SW480 (cell line): ENCODE data around the gene NSL1.
"Not testable (repeated sequence)": the region's sequence is repeated elsewhere in the genome, so short reads cannot be mapped to it uniquely, and the experiment has no call there.

Experiments
- DNase-seq: peaks from one replicate; pipeline ENCODE4 v3.0.0-alpha.2; 2016; ENCODE audit warnings: low spot score

The NSL1 gene

DNA sequence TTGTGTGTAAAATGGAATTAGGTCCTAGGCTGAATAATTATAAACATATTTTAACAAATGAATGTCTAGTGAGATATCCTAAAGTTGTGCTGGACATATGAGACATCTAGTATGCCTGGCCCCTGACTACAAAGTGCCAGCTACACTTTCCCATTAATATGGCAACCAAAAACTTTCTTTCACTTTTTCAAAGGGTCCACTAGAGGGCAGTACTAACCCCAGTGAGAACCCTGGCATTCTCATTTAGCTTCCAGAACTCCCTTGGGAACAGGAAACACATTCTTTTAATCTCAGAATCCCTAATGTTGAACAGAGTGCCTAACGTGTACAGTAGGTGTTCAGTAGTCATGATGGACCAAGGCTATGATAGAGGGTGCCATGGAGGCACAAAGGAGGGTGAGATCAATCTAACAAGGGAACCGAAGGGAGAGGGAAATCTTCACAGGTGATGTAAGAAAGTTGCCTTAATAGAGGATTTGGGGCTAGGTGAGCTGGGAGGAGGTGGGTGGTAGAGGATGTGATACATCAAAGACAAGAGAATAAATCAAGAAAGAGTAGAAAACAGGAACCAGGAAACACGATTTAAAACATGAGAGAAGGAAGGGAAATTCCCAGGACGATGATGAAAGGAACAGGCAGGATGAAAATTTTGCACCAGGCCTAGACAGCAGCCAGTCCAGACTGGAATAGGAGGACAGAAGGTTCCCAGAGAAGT is 41.6 kb downstream of the NSL1 start:
- DNase-seq: peak; percentile 59

DNA sequence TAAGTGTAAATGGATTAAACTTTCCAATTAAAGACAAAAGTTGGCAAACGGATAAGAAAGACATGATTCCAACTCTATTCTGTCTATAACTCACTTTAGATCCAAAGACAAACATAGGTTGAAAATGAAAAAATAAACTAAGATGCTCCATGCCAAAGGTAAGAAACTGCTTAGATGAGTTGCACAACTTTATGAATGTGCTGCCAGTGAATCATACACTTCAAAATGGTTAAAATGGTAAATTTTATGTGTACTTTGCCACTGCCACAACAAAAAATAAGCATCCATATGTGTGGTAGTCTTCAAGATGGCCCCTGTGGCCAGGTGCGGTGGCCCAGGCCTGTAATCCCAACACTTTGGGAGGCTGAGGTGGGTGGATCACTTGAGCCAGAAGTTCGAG is 45.0 kb downstream of the NSL1 start:
- DNase-seq: no peak

DNA sequence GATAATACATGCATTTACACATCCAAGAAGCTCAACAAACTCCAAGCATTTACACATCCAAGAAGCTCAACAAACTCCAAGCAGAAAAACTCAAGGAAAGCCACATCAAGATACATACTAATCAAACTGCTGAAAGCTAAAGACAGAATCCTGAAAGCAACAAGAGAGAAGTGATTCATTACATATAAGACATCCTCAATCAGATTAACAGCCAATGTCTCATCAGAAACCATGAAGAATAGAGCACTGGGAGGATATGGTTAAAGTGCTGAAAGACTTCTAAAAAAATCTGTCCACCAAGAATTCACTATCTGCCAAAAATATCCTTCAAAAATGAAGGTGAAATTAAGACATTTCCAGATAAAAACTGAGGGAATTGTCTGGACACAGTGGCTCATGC is 46.3 kb downstream of the NSL1 start:
- DNase-seq: no peak

DNA sequence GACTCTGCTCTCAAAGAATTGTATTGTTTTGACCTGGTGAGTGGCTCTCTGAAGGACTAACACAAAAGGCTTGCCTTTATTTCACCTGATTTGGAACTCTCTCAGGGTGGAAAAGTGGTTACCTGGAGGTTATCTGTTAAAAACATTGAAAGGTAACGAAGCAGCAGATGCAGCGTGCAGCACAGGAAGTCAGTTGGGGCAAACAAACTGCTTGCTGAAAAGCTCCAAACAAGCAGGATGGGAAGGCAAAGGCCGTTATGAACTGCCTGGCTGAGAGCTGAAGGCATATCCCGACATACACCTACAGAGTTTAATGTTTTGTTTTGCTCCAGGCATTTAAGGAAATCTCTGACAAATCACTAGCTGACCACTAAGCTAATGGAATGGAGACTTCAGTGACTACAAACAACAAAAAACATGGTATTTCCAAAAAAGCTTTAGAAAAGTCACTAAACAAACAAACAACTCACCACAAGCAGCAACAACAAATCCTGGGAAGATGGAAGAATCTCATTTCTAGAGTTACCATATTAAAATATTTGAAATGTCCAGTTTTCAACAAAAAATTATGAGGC is 47.6 kb downstream of the NSL1 start:
- no peak for DNase-seq

DNA sequence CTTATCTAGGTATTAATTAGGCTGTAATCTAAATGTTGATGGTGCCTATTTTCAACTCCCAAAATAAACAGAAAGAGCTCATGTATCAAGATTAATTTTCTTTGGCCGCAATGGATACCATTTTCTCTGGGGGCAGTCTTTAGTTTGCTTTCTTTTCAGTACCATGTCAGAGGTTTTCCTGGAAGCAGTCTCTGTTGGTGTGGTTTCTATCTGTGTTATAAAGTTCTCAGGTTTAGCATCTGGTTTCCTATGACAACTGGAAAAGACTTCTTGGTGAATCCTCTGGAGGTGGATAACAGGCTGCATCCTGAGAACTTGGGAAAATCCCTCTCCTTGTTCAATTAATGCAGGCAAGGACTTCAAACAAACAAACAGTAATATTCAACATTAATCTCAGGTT is 53.2 kb downstream of the NSL1 start:
- no peak for DNase-seq

DNA sequence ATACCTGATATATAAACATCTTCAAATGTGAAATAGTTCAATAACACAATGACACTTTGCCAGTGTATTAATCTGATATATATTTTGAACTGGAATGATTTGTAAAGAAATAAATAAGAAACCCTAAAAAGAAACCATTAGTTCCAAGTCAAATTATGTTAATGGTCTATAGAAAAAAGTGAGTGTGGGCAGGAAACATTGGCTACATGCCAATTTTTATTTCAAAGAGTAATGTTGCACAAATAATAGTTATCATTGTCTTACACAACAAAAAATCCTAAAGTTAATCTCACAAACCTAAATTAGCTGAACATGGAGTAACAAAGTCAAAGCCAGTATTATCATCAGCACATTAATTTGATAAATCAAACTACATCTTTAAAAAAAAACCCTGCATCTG is 54.0 kb downstream of the NSL1 start:
- no peak for DNase-seq

DNA sequence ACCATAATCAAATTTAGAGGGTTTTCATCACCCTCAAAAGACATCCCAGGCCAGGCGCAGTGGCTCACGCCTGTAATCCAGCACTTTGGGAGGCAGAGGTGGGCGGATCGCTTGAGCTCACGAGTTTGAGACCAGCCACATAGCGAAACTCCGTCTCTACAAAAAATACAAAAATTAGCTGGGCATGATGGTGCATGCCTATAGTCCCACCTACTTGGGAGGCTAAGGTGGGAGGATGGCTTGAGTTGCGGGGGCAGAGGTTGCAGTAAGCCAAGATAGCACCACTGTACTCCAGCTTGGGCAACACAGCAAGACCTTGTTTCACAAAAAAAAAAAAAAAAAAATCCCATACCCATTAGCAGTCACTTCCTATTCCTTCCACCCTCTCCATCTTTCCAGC is 58.5 kb downstream of the NSL1 start:
- DNase-seq: no peak

DNA sequence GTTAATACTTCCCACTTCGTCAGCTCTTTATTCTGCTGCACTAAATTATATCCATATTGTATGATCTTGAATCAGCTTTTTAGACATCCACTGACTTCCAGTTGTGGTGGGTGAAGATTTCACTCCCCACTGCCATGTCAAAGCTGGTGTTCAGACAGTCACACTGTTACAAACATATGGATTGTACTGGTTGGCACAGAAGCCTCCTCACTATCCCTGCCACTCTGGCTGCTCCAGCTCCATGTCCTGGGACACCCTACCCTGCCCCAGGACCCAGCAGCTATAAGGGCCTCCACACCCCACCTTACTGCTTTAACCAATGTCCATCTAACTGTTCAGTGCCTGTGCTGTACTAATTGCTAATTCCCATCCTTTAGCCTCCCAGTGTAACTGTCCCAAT is 59.9 kb downstream of the NSL1 start:
- no peak for DNase-seq

DNA sequence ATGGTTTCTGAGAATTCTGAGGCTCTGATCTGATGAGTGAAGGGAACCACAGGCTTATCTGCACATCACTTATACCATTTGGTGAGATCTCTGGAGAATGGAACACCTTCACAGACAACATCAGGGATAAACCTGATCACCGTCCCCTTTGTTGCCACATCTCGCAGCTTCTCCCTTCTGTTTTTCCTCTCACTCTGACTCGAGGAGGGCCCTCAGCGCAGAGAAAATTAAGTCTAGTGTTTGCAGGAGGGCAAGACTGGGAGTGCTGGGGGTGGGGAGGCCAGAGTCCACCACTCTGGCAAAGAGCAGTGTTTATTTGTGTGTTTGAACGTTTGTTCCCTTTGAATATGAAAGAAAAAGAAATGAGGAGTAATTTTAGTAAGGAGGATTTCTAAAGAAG is 63.0 kb downstream of the NSL1 start:
- no peak for DNase-seq

DNA sequence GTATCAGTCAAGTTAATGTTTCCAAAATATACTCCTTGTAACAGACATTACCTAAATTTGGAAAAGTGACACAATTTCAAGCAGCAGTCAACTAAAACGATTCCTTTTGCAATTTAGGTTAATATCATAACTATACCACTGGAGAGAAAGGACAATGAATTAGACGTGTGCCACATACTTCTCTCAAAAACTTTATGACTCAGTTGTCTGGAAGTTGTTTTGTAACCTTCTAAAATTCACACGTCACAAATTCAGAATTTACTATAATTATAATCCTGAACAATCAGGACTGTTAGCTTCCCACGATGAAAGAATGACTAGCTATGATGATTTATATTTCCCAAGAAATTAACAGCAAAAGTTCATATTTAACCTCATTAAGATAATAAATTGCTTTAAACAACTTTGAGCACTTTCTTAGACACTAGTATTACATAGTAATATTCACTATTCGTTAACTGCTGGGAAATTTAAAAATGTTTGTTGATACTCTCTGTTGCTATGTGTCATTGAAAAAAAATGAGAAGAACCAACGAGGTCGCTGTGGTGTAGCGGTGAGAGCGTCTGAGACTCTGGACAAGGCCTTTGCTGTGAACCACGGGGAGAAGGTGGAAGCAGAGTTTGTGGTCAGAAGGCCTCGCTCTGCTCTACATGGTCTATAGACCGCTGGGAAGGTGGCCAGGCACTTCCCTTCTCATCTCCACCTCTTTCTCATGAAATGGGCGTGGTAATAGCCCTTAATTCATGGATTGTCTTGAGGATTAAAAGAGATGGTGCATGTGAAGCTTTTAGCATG is 64.0 kb downstream of the NSL1 start:
- no peak for DNase-seq

DNA sequence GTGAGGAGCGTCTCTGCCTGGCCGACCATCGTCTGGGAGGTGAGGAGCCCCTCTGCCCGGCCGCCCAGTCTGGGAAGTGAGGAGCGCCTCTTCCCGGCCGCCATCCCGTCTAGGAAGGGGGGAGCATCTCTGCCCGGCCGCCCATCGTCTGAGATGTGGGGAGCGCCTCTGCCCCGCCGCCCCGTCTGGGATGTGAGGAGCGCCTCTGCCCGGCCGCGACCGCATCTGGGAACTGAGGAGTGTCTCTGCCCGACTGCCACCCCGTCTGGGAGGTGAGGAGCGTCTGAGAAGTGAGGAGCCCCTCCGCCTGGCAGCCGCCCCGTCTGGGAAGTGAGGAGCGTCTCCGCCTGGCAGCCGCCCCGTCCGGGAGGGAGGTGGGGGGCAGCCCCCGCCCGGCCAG is 66.9 kb downstream of the NSL1 start:
- not testable (repeated sequence) for DNase-seq

DNA sequence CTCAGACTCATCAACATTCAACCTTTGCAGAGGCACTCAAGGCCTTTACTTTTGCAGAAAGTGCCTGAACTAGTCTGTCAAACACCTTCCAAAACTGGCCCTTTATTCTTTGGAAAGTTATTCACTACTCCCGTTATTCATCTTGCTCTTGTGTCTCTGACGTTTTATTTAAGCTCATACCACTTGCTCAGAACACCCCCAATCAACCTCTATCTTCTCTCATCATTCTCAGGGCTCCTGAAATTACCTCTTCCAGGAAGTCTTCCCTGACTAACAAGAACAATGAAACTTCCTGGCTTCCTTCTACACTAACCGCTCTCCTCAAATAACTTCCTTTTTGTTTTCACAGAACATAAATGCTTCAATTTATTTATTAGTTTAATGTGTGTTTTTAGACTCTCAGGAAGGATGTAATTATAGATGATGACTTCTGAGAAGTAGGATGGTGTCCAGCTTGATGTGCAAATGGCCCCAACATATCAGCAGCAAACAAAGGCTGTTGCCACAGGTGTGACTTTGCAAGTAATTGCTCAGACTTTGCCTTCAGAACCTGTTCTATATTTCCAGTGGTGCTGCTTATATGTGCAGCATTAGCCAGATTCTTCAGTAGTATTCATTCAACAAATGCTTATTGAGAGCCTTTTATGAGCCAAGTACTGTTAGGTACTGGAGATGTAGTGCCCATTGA is 69.2 kb downstream of the NSL1 start:
- no peak for DNase-seq

DNA sequence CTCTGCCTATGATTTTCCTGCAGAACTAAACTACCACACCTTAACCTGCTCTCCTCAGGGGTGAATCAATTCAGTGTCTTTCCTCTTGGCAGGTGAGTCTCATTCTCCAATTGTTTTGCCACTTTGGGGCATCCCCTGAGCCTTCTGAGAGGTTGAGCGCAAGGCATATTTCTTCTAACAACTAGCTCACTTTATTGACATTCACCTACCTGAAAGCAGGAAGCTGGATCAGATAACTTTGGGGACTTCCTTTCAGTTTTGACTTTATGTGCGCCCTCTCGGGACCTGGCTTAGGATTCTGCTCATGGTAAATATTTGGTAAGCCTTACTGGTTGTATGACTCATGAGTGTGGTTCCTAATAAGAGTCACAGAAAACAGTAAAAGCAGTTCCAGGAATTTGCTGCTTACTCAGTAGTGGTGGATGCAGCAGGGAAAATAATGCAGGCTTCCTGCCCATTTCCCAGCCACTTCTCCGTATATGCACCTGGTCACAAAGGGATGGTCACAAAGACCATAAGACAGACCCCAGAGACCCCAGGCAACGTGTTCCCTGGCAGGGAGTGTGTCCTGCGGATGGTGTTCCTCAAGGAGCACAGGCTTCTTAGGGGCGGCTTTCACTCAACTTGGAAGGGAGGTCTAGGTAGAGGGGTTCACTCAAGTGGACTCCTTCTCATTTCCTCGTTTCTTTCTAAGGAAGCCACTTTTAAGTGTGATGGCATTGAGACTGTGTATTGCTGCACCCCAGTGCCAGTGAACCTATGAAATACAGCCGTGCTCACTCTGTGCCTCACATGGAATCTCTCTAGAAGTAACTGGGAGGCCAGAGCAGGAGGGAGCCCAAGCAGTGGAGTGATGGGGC is 70.0 kb downstream of the NSL1 start:
- DNase-seq: peak; percentile 56

DNA sequence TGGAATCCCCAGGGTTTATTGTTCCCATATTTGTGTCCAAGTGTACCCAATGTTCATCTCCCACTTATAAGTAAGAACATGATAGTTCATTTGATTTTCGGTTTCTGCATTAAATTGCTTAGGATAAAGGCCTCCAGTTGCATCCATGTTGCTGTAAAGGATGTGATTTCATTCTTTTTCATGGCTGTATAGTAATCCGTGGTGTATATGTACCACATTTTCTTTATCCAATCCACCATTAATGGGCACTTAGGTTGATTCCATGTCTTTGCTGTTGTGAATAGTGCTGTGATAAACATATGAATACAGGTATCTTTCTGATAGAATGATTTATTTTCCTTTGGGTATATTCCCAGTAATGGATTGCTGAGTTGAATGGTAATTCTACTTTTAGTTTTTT is 71.9 kb downstream of the NSL1 start:
- no peak for DNase-seq

DNA sequence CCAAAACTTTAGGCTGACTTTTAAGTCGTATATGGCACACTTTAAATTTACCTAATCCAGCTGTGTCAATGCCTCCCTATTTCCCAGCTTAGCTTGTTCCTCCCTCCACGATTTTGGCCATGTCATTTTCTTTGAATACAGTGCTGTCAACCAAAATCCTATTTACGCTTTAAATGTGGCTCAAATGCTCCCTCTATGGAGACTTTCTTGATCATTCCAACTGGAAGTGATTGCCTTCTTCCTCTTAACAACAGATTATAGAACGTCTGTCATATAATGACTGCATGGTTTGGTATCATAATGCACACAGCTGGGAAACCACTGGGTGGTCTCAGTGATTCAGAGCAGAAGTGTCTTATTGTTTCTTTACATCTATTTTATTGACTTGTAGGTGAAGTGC is 73.1 kb downstream of the NSL1 start:
- no peak for DNase-seq

DNA sequence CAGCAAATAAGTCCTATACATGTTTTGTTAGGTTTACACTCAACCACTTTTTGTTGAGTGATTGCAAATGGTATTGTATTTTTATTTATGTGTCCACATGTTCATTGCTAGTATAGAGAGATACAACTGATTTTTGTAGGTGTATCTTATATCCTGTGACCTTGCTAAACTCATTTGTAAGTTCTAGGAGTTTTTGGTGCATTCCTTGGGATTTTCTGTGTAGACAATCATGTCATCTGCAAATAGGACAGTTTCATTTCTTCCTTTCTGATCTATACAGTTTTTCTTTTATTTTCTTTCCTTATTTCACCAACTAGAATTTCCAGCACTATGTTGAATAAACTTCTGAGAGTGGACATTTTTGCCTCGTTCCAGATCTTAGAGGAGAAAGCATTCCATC is 75.4 kb downstream of the NSL1 start:
- no peak for DNase-seq

DNA sequence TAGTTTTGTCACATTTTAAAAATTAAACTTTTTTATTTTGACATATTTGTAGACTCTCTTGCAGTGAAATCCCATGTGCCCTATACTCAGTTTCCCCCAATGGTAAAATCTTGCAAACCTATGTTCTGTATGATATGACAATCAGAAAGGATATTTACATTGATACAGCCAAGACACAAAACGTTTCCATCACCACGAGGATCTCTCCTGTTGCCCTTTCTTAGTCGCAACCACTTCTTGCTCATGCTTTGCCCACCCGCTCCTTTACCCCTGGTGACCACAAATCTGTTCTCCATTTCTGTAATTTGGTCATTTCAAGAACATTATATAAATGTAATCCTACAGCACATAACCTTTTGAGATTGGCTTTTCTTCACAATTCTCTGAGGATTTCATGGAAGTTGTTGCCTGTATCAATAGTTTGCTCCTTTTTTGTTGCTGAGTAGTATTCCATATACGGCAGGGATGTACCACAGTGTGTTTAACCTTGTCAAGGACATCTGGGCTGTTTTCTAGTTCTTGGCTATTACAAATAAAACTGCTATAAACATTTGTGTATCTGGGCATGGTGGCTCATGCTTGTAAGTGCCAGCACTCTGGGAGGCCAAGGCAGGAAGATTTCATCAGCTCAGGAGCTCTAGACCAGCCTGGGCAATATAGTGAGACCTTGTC is 78.0 kb downstream of the NSL1 start:
- DNase-seq: no peak

DNA sequence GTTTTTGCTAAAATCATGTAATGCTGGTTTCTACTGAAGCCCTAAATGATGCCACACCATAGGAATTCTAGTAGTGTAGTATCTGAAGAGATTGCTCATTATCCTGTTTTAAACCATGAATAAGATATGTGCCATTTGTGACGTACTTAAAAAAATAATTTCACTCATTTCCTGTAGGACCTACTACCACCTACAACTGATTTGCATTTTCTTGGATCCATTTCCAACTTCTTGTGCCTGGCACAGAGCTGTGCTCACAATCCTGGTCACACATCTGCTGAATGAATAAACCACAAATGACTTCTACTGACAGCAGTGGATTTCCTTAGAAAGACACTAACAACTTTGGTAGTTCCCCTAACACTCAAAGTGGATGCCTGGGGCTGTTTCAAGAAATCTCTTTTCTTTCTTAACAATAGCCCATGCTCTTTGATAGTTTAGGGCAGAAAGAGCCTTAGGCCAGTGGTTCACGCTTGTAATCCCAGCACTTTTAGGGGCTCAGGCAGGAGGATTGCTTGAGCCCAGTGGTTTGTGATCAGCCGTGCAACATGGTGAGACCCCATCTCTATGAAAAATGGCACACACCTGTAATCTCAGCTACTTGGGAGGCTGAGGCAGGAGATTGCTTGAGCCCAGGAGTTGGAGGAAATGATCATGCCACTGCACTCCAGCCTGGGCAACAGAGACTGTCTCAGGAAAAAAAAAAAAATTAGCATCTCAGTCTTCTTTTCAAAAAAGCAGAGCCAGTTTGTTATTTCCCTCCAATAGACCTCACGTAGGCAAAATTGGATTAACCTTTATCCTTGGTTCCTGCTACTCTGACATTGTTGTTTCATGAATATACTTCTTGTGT is 78.9 kb downstream of the NSL1 start:
- DNase-seq: no peak

DNA sequence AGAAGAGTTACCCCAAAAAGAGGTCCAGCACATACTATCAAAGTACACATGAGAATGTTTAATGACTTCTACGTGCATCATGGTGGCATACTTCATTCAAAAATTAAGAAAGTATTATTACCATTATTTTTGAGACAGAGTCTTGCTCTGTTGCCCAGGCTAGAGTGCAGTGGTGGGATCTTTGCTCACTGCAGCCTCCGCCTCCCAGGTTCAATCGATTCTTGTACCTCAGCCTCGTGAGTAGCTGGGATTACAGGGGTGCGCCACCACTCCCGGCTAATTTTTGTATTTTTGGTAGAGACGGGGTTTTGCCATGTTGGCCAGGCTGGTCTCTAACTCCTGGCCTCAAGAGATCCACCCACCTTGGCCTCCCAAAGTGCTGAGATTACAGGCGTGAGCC is 79.6 kb downstream of the NSL1 start:
- DNase-seq: not testable (repeated sequence)

DNA sequence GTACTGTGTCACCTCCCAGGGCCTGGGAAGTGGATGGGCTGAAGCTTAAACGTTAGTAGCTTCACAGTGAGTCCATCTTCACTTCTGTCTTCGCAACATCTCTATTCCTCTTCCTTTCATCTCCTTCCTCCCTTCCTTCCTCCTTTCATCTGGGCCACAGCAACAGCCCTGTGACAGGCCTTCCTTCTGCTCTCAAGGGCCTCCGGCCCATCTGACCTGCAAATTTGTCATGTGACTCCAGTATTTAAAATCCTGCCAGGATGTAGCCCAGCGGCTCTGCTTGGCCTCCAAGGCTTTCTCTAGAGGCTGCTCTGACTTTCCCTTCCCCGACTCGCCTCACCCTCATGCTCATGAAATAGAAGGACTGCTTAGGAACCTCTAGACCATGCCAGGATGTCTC is 81.0 kb downstream of the NSL1 start:
- no peak for DNase-seq
